Fibroblast of skin of right quadriceps (primary cell): ENCODE data around the gene MET.
"Not testable (repeated sequence)": the region's sequence is repeated elsewhere in the genome, so short reads cannot be mapped to it uniquely, and the experiment has no call there.

ENCODE experiments used
- DNase-seq: peaks from one replicate; pipeline ENCODE4 v3.0.0-alpha.2; 2013

The MET gene

DNA sequence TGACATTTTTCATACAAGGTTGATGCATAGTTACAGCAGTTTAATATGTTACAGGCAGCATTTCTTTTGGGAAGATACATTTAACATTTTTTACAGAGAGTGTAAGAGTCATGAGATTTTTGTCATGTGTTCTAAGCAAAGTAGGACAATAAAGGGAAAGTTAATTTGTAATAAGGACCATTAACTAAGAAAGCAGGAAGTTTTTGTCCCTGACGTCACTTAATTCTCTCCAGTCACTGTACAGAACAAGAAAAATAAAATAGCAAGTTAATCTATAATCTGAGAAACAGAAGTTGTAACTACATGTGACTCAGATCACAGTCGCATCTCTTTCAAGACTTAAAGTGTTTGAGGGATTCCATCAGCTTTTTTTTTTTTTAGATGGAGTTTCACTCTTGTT lies 140.9 kb downstream of the MET start:
- no peak for DNase-seq

DNA sequence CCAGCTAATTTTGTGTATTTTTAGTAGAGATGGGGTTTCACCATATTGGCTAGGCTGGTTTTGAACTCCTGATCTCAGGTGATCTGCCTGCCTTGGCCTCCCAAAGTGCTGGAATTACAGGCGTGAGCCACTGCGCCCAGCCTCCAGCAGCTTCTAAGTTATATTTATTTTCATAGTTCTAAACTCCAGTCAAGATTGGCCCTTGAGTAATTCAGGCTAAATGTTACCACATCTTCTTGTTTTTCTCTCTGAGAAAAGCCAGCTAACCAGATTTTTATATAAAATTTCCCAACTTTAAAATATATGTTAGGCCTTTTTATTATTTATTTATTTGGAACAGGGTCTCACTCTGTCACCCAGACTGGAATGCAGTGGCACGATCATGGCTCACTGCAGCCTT lies 141.4 kb downstream of the MET start:
- DNase-seq, result not testable (repeated sequence)

- no peak for DNase-seq
Measured at GRCh38 chr7:116815041-116815440, 143.0 kb downstream of the MET start.

DNA sequence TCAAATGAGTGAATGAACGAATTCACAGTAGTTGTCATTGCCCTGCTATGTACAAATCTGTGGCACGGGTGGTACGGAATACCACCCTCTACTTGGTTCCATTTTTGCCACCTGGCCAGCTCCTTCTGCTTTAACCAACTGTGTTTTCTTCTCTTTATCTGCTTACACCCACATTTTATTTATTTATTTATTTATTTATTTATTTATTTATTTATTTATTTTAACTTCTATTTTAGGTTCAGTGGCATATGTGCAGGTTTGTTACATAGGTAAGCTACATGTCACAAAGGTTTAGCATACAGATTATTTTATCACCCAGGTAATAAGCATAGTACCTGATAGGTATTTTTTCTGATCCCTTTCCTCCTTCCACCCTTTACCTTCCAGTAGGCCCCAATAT lies 148.2 kb downstream of the MET start:
- DNase-seq, result no peak

DNA sequence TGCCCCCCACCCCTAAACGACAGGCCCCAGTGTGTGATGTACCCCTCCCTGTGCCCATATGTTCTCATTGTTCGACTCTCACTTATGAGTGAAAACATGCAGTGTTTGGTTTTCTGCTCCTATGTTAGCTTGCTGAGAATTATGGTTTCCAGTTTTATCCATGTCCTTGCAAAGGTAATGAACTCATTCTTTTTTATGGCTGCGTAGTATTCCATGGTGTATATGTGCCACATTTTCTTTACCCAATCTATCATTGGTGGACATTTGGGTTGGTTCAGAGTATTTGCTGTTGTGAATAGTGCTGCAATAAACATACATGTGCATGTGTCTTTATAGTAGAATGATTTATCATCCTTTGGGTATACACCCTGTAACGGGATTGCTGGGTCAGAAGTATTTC lies 149.7 kb downstream of the MET start:
- DNase-seq, result not testable (repeated sequence)

DNA sequence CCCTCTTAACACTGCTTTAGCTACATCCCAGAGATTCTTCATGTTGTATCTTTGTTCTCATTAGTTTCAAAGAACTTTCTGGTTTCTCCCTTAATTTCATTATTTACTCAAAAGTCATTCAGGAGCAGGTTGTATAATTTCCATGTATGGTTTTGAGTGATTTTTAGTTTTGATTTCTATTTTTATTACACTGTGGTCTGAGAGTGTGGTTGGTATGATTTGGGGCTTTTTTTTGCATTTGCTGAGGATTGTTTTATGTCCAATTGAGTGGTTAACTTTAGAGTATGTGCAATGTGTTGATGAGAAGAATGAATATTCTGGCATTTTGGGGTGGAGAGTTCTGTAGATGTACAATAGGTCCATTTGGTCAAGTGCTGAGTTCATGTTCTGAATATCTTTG lies 152.5 kb downstream of the MET start:
- DNase-seq, result no peak

- DNase-seq, result no peak
Measured at GRCh38 chr7:116828281-116828680, 156.3 kb downstream of the MET start.

- no peak for DNase-seq
Measured at GRCh38 chr7:116829041-116829440, 157.0 kb downstream of the MET start.

GRCh38 chr7:116829493-116829892 lies 157.5 kb downstream of the MET start:
- DNase-seq, result no peak

DNA sequence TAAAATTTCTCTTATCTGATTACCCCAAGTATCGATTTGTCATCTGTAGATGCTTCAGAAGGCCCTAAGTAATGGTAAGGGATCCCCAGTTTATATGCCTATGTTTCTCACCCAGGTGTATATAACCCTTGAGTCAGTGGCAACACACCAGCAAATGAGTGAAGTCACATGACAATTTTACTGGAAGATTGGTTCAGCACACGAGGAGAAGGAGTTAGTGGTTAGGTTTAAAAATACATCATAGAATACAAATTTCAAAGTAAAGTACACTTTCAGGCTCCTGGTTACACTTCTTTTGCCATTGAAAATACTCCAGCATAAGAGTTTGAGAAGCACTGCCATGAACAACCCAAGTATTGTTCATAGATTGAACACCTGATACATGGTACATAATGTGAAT lies 160.7 kb downstream of the MET start:
- no peak for DNase-seq

- DNase-seq, result peak; percentile 17
Measured at GRCh38 chr7:116834815-116835504, 163.0 kb downstream of the MET start.

- no peak for DNase-seq
Measured at GRCh38 chr7:116836048-116836447, 164.1 kb downstream of the MET start.

DNA sequence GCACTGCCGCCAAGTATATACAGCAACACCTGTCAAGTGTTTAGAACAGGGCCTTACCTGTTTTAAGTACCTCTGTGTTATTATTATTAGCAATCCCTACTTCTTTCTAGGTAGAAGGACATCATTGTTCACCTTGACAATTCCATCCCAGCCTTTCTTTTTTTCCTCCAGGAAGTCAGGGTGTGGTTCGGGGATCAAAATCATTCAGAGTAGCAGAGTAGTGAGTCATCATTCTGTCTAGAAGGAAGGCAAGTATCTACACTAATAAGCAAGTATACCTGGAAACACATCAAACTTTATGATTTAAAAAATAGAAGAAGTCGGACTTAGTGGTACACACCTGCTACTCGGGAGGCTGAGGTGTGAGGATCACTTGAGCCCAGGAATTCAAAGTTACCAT lies 164.9 kb downstream of the MET start:
- no peak for DNase-seq

GRCh38 chr7:116837586-116837985 lies 165.6 kb downstream of the MET start:
- DNase-seq, result no peak

- no peak for DNase-seq
Measured at GRCh38 chr7:116840256-116840655, 168.3 kb downstream of the MET start.

DNA sequence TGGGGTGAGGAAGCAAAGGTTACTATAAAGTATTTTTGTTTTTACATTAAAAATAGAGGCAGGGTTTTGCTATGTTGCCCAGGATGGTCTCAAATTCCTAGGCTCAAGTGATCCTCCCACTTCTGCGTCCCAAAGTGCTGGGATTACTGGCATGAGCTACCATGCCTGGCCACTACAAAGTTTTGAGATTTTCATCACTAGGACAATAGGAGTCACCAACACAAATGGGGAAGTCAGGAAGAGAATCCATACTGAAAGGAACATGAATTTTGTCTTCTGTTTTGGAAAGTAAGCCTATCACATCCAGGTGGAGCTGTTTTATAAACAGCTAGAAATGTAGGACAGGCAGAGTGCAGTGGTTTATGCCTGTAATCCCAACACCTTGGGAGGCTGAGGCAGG lies 170.4 kb downstream of the MET start:
- no peak for DNase-seq

DNA sequence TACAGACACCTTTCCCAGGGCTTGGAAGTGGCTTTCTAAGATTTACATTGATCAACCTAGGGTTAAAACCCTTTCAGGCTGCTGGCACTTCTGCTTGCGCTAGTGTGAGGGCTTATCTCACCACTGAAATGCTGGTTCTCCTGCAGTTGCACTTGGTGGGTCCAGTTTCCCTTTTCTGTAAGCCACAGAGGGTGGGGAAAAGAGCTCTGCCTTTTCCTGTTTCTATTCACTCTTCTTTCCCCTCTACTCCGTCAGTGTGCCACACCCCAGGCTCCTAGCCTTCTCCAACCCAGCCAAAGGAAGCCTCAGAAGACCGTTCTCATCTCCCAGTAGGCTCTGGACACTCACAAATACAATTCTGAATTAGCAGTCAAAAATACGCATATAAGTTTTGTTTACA lies 171.4 kb downstream of the MET start:
- no peak for DNase-seq
